Ishikawa (cell line): Measurements from ENCODE around the gene PARP16.

Experiments used
- CEBPB ChIP-seq: IDR thresholded peaks from 2 replicates; pipeline ENCODE4 v1.6.1; 2012
- CREB1 ChIP-seq: IDR thresholded peaks from 2 replicates; pipeline ENCODE4 v1.6.1; 2012; ENCODE audit warnings: low read depth
- EGR1 ChIP-seq: IDR thresholded peaks from 2 replicates; pipeline ENCODE4 v1.6.1; 2012
- EP300 ChIP-seq: IDR thresholded peaks from 2 replicates; pipeline ENCODE4 v1.6.1; 2012; ENCODE audit warnings: borderline replicate concordance
- FOXM1 ChIP-seq: IDR thresholded peaks from 2 replicates; pipeline ENCODE4 v1.6.1; 2012; ENCODE audit warnings: low read depth, borderline replicate concordance
- MAX ChIP-seq: IDR thresholded peaks from 2 replicates; pipeline ENCODE4 v1.6.1; 2012
- NFIC ChIP-seq: IDR thresholded peaks from 2 replicates; pipeline ENCODE4 v1.6.1; 2012
- RAD21 ChIP-seq: IDR thresholded peaks from 2 replicates; pipeline ENCODE4 v1.6.1; 2012; ENCODE audit warnings: low read depth
- REST ChIP-seq: IDR thresholded peaks from 2 replicates; pipeline ENCODE4 v1.6.1; 2012; ENCODE audit warnings: low read depth, mild to moderate bottlenecking
- TAF1 ChIP-seq: IDR thresholded peaks from 2 replicates; pipeline ENCODE4 v1.6.1; 2012; ENCODE audit warnings: low read depth, mild to moderate bottlenecking
- TCF12 ChIP-seq: IDR thresholded peaks from 2 replicates; pipeline ENCODE4 v1.6.1; 2012; ENCODE audit warnings: low read depth
- TEAD4 ChIP-seq: IDR thresholded peaks from 2 replicates; pipeline ENCODE4 v1.6.1; 2012
- USF1 ChIP-seq: IDR thresholded peaks from 2 replicates; pipeline ENCODE4 v1.6.1; 2012
- YY1 ChIP-seq: IDR thresholded peaks from 2 replicates; pipeline ENCODE4 v1.6.1; 2012; ENCODE audit warnings: low read depth
- ZBTB7A ChIP-seq: IDR thresholded peaks from 2 replicates; pipeline ENCODE4 v1.6.1; 2012; ENCODE audit warnings: low read depth

PARP16 gene

GRCh38 chr15:65259367-65259797 lies 27.3 kb downstream of the PARP16 start:
- TF ChIP-seq FOXM1 (no peak), TCF12 (no peak), REST (no peak), MAX (no peak), USF1 (no peak), TEAD4 (no peak), NFIC (no peak), TAF1 (no peak), EGR1 (no peak)

GRCh38 chr15:65258375-65259262 lies 28.1 kb downstream of the PARP16 start:
- no peak for TF ChIP-seq TAF1
- TF ChIP-seq FOXM1: no peak
- TF ChIP-seq RAD21: no peak
- no peak for TF ChIP-seq USF1
- TF ChIP-seq REST: no peak
- no peak for TF ChIP-seq EP300
- no peak for TF ChIP-seq TCF12
- TF ChIP-seq MAX: no peak
- TF ChIP-seq EGR1: no peak
- TF ChIP-seq CEBPB: no peak
- no peak for TF ChIP-seq YY1
- TF ChIP-seq CREB1: no peak
- no peak for TF ChIP-seq NFIC
- TF ChIP-seq ZBTB7A: no peak

- TF ChIP-seq REST (no peak), NFIC (no peak), TEAD4 (no peak), YY1 (no peak), CEBPB (no peak), MAX (no peak), TCF12 (no peak), USF1 (no peak), RAD21 (no peak), FOXM1 (no peak), TAF1 (no peak), EP300 (no peak), CREB1 (no peak), EGR1 (no peak), ZBTB7A (no peak)
Observed at GRCh38 chr15:65255486-65256140, 31.1 kb downstream of the PARP16 start.
